H9 (cell line): ENCODE data around the gene ELAPOR2. TPM values are rescaled to one million over a fixed set of nuclear protein-coding genes. Genes with fewer than 3 reads are reported as not detected.

Experiments
- DNase-seq: peaks from one replicate; pipeline ENCODE4 v3.0.0-alpha.2; 2017
- H2AFZ ChIP-seq: one replicate; pipeline ENCODE4 v1.6.1; 2013; ENCODE audit warnings: mild to moderate bottlenecking, low read length, control low read depth, moderate library complexity
- H2AK5ac ChIP-seq: 2 replicates; pipeline ENCODE4 v1.6.1; 2013; ENCODE audit warnings: low read length, control low read depth, mixed read lengths; ENCODE audit not compliant: insufficient read length
- H2BK120ac ChIP-seq: one replicate; pipeline ENCODE4 v1.6.1; 2013; ENCODE audit warnings: low read depth, mild to moderate bottlenecking, low read length, control low read depth, inconsistent platforms; ENCODE audit not compliant: poor library complexity, severe bottlenecking
- H2BK12ac ChIP-seq: 2 replicates; pipeline ENCODE4 v1.6.1; 2013; ENCODE audit warnings: low read length, control low read depth, mixed read lengths, low read depth; ENCODE audit not compliant: insufficient read length
- H2BK15ac ChIP-seq: 2 replicates; pipeline ENCODE4 v1.6.1; 2013; ENCODE audit warnings: low read depth, low read length, control low read depth
- H2BK20ac ChIP-seq: one replicate; pipeline ENCODE4 v1.6.1; 2013; ENCODE audit warnings: low read depth, mild to moderate bottlenecking, low read length, control low read depth, inconsistent platforms; ENCODE audit not compliant: poor library complexity, severe bottlenecking
- H2BK5ac ChIP-seq: 2 replicates; pipeline ENCODE4 v1.6.1; 2013; ENCODE audit warnings: low read length, control low read depth, mixed read lengths; ENCODE audit not compliant: insufficient read length
- H3K14ac ChIP-seq: 2 replicates; pipeline ENCODE4 v1.6.1; 2013; ENCODE audit warnings: low read length, control low read depth; ENCODE audit not compliant: insufficient read depth
- H3K18ac ChIP-seq: 2 replicates; pipeline ENCODE4 v1.6.1; 2013; ENCODE audit warnings: low read depth, mild to moderate bottlenecking, mixed read lengths, low read length, control low read depth; ENCODE audit not compliant: insufficient read length
- H3K23ac ChIP-seq: 2 replicates; pipeline ENCODE4 v1.6.1; 2013; ENCODE audit warnings: low read length, control low read depth, mixed read lengths, low read depth; ENCODE audit not compliant: insufficient read length
- H3K23me2 ChIP-seq: 2 replicates; pipeline ENCODE4 v1.6.1; 2013; ENCODE audit warnings: low read depth, mild to moderate bottlenecking, mixed read lengths, low read length, control low read depth; ENCODE audit not compliant: insufficient read length, poor library complexity, severe bottlenecking
- H3K27ac ChIP-seq: 2 replicates; pipeline ENCODE4 v1.5.1; 2013; ENCODE audit warnings: low read length, control low read depth, mixed read lengths, low read depth; ENCODE audit not compliant: insufficient read length
- H3K27me3 ChIP-seq: 2 replicates; pipeline ENCODE4 v1.6.1; 2013; ENCODE audit warnings: low read length, control low read depth, inconsistent platforms; ENCODE audit not compliant: insufficient read depth
- H3K4ac ChIP-seq: 2 replicates; pipeline ENCODE4 v1.6.1; 2013; ENCODE audit warnings: low read depth, mild to moderate bottlenecking, control low read depth, inconsistent platforms, low read length, moderate library complexity
- H3K4me1 ChIP-seq: 2 replicates; pipeline ENCODE4 v1.6.1; 2013; ENCODE audit warnings: low read length, control low read depth, inconsistent platforms; ENCODE audit not compliant: insufficient read depth
- H3K4me2 ChIP-seq: 2 replicates; pipeline ENCODE4 v1.6.1; 2013; ENCODE audit warnings: low read length, control low read depth, mixed read lengths; ENCODE audit not compliant: insufficient read length, insufficient read depth
- H3K56ac ChIP-seq: 2 replicates; pipeline ENCODE4 v1.6.1; 2013; ENCODE audit warnings: low read depth, mild to moderate bottlenecking, mixed read lengths, low read length, control low read depth; ENCODE audit not compliant: insufficient read length
- H3K79me1 ChIP-seq: 2 replicates; pipeline ENCODE4 v1.6.1; 2013; ENCODE audit warnings: low read depth, mild to moderate bottlenecking, moderate library complexity, low read length, control low read depth, inconsistent platforms; ENCODE audit not compliant: insufficient read depth, poor library complexity, severe bottlenecking
- H3K79me2 ChIP-seq: 2 replicates; pipeline ENCODE4 v1.6.1; 2013; ENCODE audit warnings: low read length, control low read depth, inconsistent platforms; ENCODE audit not compliant: insufficient read depth
- H3K9ac ChIP-seq: 2 replicates; pipeline ENCODE4 v1.6.1; 2013; ENCODE audit warnings: low read length, control low read depth, mixed read lengths; ENCODE audit not compliant: insufficient read length; ENCODE audit errors: extremely low read depth
- H3K9me3 ChIP-seq: one replicate; pipeline ENCODE4 v1.6.1; 2013; ENCODE audit warnings: low read depth, low read length, inconsistent platforms; ENCODE audit not compliant: control insufficient read depth
- H3T11ph ChIP-seq: one replicate; pipeline ENCODE4 v1.6.1; 2013; ENCODE audit warnings: mild to moderate bottlenecking, low read length, control low read depth, inconsistent platforms
- H4K20me1 ChIP-seq: one replicate; pipeline ENCODE4 v1.6.1; 2013; ENCODE audit not compliant: control insufficient read depth, insufficient read length, insufficient read depth
- H4K5ac ChIP-seq: 2 replicates; pipeline ENCODE4 v1.6.1; 2013; ENCODE audit warnings: low read depth, mild to moderate bottlenecking, mixed read lengths, low read length, control low read depth; ENCODE audit not compliant: insufficient read length
- H4K8ac ChIP-seq: replicated peaks from 2 replicates; pipeline ENCODE4 v1.6.1; 2013; ENCODE audit warnings: low read length, control low read depth, mixed read lengths, low read depth; ENCODE audit not compliant: insufficient read length
- H4K91ac ChIP-seq: 2 replicates; pipeline ENCODE4 v1.6.1; 2013; ENCODE audit warnings: low read depth, mild to moderate bottlenecking, moderate library complexity, mixed read lengths, low read length, control low read depth; ENCODE audit not compliant: insufficient read length
- H3K27ac Mint-ChIP-seq, 3 experiments: 2 replicates in 2 of 3; 3 replicates in 1 of 3; pipeline ENCODE4 v1.8.0; 2020 to 2021; ENCODE audit warnings: mixed read lengths in 3 of 3, mild to moderate bottlenecking in 1 of 3, moderate library complexity in 1 of 3
- H3K27me3 Mint-ChIP-seq: 2 replicates; pipeline ENCODE4 v1.8.0; 2021; ENCODE audit warnings: low read depth, mild to moderate bottlenecking, moderate library complexity, mixed read lengths
- H3K36me3 Mint-ChIP-seq, 3 experiments: 2 replicates in 2 of 3; 3 replicates in 1 of 3; pipeline ENCODE4 v1.8.0; 2020 to 2021; ENCODE audit warnings: low read depth in 3 of 3, mixed read lengths in 3 of 3; ENCODE audit not compliant: insufficient read depth in 1 of 3
- H3K4me1 Mint-ChIP-seq, 2 experiments: 2 replicates each; pipeline ENCODE4 v1.8.0; 2020; ENCODE audit warnings: mixed read lengths in 2 of 2
- H3K4me3 Mint-ChIP-seq, 2 experiments: 2 replicates in 1 of 2; 3 replicates in 1 of 2; pipeline ENCODE4 v1.8.0; 2020 to 2021; ENCODE audit warnings: mild to moderate bottlenecking in 2 of 2, mixed read lengths in 2 of 2, moderate library complexity in 1 of 2
- H3K9me3 Mint-ChIP-seq, 2 experiments: 2 replicates in 1 of 2; 3 replicates in 1 of 2; pipeline ENCODE4 v1.8.0; 2020; ENCODE audit warnings: mild to moderate bottlenecking in 2 of 2, mixed read lengths in 2 of 2, moderate library complexity in 1 of 2
- CTCF ChIP-seq: fragments of 200-600 bp; sonication (generic); conservative IDR thresholded peaks from 3 replicates; pipeline ENCODE4 v1.8.0; 2021; ENCODE audit warnings: antibody characterized with exemption, mild to moderate bottlenecking
- WGBS: extraction: QIAGEN DNeasy Blood & Tissue Kit; methylation state at CpG from one replicate; pipeline ENCODE4 v1.1.7; 2013; ENCODE audit warnings: missing lambda C conversion rate, low lambda C conversion rate, mixed read lengths; ENCODE audit not compliant: insufficient read length; ENCODE audit errors: extremely low coverage; 5-methylcytosine and 5-hydroxymethylcytosine counted together
- total RNA-seq: library from RNA; stranded (reverse); gene quantifications from 2 replicates; pipeline ENCODE4 v1.2.1, GENCODE V29; 2021

Gene ELAPOR2
- total RNA-seq, 1 experiment from 2014 or later, result 36.8 TPM

GRCh38 chr7:87057210-87057609 is 2.2 kb downstream of the ELAPOR2 start:
- H3K27ac ChIP-seq, result no peak overlapping the region

More at GRCh38 chr7:87057210-87057609, 2.2 kb downstream of the ELAPOR2 start:
- Histone ChIP-seq H3K9me3 (no peaks in the 10 kb centered on the region), H3K79me1 (no peaks in the 10 kb centered on the region), H3K79me2 (no peaks in the 10 kb centered on the region), H3K56ac (no peak overlapping the region), H2AK5ac (no peak overlapping the region), H4K91ac (no peak overlapping the region), H2AFZ (no peak overlapping the region), H3K4ac (no peak overlapping the region), H3K9ac (no peak overlapping the region), H2BK15ac (no peak overlapping the region), H4K5ac (no peak overlapping the region), H2BK120ac (no peak overlapping the region), H3K14ac (no peak overlapping the region), H2BK12ac (no peak overlapping the region), H3K23me2 (peaks cover 10% of the 10 kb centered on the region), H3K27me3 (no peaks in the 10 kb centered on the region; the same call in 1 of the 2 replicates), H3K23ac (no peak overlapping the region), H3T11ph (no peak overlapping the region), H4K20me1 (no peaks in the 10 kb centered on the region), H4K8ac (no peak overlapping the region), H3K4me1 (no peaks in the 10 kb centered on the region), H2BK5ac (no peak overlapping the region), H3K18ac (no peak overlapping the region), H2BK20ac (no peak overlapping the region), H3K4me2 (no peak overlapping the region)
- H3K27me3 Mint-ChIP-seq, result peaks cover 16% of the 10 kb centered on the region
- peaks cover 12 to 15% of the 10 kb centered on the region in 2 experiments for H3K4me1 Mint-ChIP-seq
- no peak for TF ChIP-seq CTCF
- no CpG with 5 or more reads among the region's 2 CpGs for WGBS
- peaks cover 0 to under 1% of the 10 kb centered on the region in 2 experiments; a peak in 3 of 5 replicates for H3K9me3 Mint-ChIP-seq
- peaks cover 0 to 1% (median under 1%) of the 10 kb centered on the region in 3 experiments; a peak in 3 of 7 replicates for H3K36me3 Mint-ChIP-seq
- no peak for DNase-seq
- H3K4me3 Mint-ChIP-seq, result no peak overlapping the region
- H3K27ac Mint-ChIP-seq, result no peak overlapping the region
